ENCODE results near the gene OXLD1.

Gene OXLD1

DNA sequence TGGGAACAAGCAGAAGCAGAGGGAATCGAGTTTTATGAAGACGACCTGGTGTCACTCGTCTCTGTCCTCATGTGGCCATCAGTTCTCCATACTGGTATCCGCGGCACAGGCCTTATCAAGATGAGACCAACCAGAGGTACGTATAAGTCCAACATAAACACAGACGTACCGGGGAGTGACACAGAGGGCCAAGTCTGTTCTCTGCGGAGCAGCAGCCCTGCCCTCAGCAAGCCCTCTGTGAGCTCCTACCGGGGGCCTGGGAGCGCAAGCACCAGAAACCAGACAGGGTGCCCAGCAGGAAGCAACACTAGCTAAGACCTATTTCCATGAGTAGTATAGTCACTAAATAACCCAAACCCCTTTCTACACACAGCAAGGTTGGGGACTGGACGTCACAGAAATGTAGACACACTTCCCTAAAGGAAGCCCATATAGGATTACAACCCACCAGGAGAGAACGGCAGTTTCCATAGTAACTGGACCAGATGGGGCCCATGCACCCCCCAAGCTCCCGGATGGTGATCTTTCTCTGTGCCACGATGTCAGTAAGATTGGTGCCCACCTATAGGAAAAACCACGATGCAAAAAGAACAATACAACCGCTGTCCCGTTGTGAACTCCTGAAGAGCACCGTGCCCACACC is 16.3 kb upstream of the OXLD1 start:
- DNase-seq, result no peak

- DNase-seq, result no peak
These were observed 15.3 kb upstream of the OXLD1 start for GRCh38 chr17:81681672-81682071.

GRCh38 chr17:81680150-81680549 is 13.7 kb upstream of the OXLD1 start:
- no peak for DNase-seq

DNA sequence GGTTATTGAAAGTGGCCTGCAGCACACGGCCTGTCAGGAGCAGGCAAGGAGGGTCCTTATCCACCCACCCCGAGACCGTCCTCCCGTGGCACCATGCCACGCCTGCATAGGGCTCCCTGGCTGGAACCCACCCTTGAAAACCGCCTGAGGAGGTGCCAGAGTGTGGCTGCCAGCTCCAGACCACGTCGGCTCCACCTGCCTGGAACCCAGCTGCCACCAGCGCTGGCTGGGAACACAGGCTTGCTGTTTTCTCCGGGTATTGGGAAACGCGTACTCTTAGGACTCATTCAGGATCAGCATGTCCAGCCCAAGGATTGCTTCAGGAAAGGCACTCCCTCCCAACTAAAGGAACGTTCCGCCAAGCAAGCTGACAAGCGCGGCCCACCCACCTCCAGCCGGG is 10.5 kb upstream of the OXLD1 start:
- no peak for DNase-seq

DNA sequence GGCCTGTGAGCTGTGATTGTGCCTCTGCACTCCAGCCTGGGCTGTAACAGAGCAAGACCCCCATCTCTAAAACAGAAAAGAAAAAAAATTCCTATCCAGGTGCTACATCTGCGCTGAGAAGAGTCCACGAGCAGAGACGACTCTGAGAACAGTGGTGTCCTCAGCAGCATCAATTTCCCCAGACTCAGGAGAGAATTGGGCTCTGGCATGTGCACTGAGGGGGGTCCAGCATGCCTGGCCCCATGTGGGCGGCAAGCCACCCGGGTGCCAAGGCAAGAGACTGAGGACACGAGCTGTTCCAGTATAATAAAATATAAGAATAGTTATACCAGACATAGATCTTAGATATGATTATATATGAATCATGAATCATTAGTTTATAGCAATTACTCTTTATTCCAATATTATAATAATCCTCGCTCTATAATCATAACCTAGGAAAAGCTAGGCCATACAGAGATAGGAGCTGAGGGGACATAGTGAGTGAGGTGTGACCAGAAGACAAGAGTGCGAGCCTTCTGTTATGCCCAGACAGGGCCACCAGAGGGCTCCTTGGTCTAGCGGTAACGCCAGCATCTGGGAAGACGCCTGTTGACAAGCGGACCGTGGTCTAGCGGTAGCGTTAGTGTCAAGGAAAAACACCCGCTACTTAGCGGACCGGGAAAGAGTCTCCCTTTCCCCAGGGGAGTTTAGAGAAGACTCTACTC is 9.3 kb upstream of the OXLD1 start:
- DNase-seq, result peak; percentile 75

DNA sequence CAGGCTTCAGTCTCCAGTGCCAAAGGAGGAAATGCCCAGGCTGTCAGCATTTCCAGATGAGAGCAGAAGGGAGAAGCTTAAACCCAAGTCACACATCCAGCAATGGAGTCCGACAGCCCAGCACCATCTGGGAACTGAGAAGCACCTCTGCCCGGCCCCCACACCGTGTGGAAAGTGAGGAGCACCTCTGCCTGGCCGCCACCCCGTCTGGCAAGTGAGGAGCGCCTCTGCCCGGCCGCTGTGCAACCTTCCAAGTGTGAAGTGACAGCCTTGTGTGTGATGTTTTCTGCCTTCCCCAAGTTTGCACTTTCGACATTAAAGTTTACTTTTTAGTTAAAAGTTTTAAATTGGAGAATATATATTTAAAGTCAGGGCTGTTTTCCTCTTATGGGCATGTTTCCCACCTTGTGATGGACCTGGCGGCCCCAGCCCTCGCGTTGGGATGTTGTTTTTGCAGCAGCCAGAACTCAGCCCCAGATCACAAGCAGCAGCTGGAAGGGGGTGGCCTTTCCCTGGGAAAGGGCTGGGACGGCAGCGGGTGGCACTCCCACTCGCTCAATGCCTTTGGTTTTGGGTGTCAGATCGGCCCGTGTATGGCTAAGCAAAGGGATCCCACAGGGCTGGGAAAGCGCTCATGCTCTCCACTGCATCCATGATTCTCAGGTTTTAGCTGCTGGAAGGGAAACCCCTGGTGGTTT is 7.3 kb upstream of the OXLD1 start:
- DNase-seq, result no peak

GRCh38 chr17:81672954-81673353 is 6.5 kb upstream of the OXLD1 start:
- DNase-seq, result no peak

- no peak for DNase-seq
These were observed 6.1 kb upstream of the OXLD1 start for GRCh38 chr17:81672504-81672903.

GRCh38 chr17:81667754-81668153 is 1.3 kb upstream of the OXLD1 start:
- DNase-seq, result no peak

- DNase-seq, result no peak
These were observed 388 bp downstream of the OXLD1 start for GRCh38 chr17:81666092-81666341.

GRCh38 chr17:81665205-81666091 is 957 bp downstream of the OXLD1 start:
- peak; percentile 83 for DNase-seq

GRCh38 chr17:81664051-81664470 is 2.3 kb downstream of the OXLD1 start:
- DNase-seq, result no peak

DNA sequence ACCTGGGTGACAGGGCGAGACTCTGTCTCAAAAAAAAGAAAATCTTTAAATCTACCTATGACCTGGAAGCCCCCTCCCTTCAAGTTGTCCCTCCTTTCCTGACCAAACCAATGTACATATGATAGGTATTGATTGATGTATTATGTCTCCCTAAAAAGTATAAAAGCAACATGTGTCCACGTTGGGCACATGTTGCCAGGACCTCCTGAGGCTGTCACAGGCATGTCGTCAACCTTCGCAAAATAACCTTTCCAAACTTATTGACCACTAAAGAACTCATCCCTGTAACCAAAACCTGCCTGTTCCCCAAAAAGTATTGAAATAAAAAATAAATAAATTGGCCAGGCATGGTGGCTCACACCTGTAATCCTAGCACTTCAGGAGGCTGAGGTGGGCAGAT is 4.4 kb downstream of the OXLD1 start:
- no peak for DNase-seq

- DNase-seq, result no peak
These were observed 6.0 kb downstream of the OXLD1 start for GRCh38 chr17:81660441-81660840.

DNA sequence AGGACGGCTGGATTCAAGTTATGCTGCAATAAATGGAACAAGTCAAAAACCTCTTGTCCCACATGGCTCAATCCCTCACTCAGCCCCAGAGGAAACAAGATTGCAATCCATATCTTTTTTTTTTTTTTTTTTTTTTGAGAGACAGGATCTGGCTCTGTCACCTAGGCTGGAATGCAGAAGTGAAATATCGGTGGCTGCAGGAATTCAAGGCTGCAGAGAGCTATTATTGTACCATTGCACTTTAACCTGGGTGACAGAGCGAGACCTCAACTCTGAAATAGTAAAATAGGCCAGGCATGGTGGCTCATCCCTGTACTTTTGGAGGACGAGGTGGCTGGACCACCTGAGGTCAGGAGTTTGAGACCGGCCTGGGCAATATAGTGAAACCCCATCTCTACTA is 7.4 kb downstream of the OXLD1 start:
- DNase-seq, result no peak

DNA sequence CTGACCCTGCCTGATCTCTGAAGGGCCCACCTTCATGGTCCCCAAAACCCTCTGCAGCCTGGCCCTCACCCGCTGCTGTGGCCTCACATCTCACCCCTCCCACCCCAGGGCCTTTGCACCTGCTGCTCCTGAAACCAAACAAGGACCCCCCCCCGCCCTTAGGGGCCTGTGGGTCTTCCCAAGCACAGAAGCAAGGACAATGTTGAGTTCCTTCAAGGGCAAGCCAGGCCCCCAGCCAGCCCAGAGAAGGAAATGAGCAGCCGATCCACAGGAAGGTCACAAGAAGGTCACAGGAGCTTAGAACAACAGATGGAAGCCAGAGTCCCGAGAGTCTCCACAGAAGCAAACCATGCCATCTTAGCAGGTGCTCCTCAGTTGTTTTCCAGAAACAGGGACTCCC is 9.6 kb downstream of the OXLD1 start:
- DNase-seq, result no peak

DNA sequence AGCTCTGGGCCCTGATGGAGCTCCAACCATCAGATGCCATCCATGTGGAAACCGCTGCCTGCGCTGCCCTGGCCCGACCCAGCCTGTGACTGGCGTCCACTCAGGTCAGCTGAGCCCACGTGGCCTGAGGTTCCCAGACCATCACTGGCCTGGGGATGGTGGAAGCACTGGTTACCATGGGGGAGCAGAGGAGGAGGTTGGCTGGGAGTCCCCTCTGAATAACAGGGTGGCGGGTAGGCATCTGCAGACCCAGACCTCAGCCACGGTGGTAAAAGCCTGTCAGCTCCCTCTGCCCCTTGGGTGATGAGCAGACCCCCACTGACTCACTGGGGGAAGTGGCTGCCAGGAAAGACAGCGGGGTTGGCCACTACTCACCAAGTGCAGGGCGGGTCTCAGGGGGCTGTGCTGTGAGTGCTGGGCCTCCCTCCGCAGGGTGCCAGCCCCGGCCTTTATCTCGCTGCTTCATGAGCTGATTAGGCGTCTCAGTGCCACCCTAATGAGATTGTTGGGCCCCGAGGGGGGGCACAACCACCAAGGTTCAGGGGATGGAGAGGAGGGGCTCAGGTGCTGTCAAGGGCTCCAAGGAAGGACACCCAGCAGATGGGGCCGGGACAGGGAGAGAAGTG is 10.2 kb downstream of the OXLD1 start, which contains the start of gene PDE6G:
TSS of gene PDE6G (minus strand) at position 425 of the 626 bp plus-strand sequence. CDS start 3,237 bp downstream, outside the sequence.
- DNase-seq, result no peak

- no peak for DNase-seq
These were observed 10.9 kb downstream of the OXLD1 start for GRCh38 chr17:81655378-81656117.

GRCh38 chr17:81652906-81653771 is 13.3 kb downstream of the OXLD1 start:
- no peak for DNase-seq

- DNase-seq, result no peak
These were observed 14.7 kb downstream of the OXLD1 start for GRCh38 chr17:81651692-81652091.

DNA sequence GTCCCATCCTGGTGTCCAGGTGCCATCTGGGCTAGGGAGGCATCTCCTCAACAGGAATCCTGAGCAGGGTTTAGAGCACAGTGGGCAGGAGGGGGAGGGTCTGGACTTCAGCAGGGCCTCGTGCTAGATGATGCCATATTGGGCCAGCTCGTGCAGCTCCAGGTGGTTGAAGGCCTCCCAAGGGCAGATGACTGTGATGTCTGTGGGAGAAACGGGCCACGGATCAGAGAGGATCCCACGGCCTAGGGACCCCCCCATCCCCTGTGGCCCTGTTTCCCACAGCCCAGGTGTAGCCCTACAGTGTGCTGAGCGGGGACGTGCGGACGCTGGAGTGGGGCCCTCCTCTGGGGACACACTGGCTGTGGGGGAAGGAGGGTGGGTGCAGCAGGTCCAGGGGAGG is 15.5 kb downstream of the OXLD1 start:
- no peak for DNase-seq

Measured in activated effector memory CD4-positive, alpha-beta T cell treated with anti-CD3 and anti-CD28 coated beads, Interleukin-2, amount 50 U/mL, for 16 hours (primary cell).